ENCODE results near the gene VAMP4.

DNA sequence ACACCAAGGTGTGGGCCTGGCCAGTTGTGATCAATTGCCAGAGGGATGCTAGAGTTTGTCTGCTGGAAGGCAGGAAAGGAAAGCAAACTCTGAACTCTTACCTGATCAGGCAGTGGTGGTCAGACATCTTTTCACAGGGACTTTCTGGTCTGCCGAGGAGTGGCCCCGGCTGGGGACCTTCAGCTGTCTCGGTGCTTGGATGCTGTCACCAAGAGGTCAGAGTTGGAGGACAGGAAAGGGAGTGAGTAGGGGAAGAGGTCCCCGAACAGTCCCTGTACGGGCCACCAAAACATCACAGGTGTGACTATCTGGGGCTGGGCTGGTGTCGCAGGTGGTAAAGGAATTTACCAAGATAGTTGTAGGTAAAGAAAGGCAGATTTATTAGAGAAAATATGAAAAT is 21.9 kb upstream of the VAMP4 start:
- TF ChIP-seq, protein P1, sequence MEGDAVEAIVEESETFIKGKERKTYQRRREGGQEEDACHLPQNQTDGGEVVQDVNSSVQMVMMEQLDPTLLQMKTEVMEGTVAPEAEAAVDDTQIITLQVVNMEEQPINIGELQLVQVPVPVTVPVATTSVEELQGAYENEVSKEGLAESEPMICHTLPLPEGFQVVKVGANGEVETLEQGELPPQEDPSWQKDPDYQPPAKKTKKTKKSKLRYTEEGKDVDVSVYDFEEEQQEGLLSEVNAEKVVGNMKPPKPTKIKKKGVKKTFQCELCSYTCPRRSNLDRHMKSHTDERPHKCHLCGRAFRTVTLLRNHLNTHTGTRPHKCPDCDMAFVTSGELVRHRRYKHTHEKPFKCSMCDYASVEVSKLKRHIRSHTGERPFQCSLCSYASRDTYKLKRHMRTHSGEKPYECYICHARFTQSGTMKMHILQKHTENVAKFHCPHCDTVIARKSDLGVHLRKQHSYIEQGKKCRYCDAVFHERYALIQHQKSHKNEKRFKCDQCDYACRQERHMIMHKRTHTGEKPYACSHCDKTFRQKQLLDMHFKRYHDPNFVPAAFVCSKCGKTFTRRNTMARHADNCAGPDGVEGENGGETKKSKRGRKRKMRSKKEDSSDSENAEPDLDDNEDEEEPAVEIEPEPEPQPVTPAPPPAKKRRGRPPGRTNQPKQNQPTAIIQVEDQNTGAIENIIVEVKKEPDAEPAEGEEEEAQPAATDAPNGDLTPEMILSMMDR (conservative IDR thresholded peaks at IDR 0.05; ENCODE audit: low read depth in 2 of 2): no peak
- no peak for TF ChIP-seq EZH2 (IDR thresholded peaks at IDR 0.05; ENCODE audit: low read depth, unreplicated experiment)
- TF ChIP-seq JUNB (IDR thresholded peaks at IDR 0.05; ENCODE audit: unreplicated experiment): no peak
- no peak for TF ChIP-seq CREB1 (CRISPR knock-in tag; IDR thresholded peaks at IDR 0.05; ENCODE audit: low read depth)
- TF ChIP-seq, protein P2, sequence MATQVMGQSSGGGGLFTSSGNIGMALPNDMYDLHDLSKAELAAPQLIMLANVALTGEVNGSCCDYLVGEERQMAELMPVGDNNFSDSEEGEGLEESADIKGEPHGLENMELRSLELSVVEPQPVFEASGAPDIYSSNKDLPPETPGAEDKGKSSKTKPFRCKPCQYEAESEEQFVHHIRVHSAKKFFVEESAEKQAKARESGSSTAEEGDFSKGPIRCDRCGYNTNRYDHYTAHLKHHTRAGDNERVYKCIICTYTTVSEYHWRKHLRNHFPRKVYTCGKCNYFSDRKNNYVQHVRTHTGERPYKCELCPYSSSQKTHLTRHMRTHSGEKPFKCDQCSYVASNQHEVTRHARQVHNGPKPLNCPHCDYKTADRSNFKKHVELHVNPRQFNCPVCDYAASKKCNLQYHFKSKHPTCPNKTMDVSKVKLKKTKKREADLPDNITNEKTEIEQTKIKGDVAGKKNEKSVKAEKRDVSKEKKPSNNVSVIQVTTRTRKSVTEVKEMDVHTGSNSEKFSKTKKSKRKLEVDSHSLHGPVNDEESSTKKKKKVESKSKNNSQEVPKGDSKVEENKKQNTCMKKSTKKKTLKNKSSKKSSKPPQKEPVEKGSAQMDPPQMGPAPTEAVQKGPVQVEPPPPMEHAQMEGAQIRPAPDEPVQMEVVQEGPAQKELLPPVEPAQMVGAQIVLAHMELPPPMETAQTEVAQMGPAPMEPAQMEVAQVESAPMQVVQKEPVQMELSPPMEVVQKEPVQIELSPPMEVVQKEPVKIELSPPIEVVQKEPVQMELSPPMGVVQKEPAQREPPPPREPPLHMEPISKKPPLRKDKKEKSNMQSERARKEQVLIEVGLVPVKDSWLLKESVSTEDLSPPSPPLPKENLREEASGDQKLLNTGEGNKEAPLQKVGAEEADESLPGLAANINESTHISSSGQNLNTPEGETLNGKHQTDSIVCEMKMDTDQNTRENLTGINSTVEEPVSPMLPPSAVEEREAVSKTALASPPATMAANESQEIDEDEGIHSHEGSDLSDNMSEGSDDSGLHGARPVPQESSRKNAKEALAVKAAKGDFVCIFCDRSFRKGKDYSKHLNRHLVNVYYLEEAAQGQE (IDR thresholded peaks at IDR 0.05; ENCODE audit: unreplicated experiment): no peak
- TF ChIP-seq POLR2AphosphoS5 (IDR thresholded peaks at IDR 0.05; ENCODE audit: low read depth): no peak
- no peak for TF ChIP-seq EZH2phosphoT487 (IDR thresholded peaks at IDR 0.05; ENCODE audit: unreplicated experiment)
- no peak for TF ChIP-seq ZNF114 (CRISPR knock-in tag; IDR thresholded peaks at IDR 0.05)
- TF ChIP-seq, protein P3, sequence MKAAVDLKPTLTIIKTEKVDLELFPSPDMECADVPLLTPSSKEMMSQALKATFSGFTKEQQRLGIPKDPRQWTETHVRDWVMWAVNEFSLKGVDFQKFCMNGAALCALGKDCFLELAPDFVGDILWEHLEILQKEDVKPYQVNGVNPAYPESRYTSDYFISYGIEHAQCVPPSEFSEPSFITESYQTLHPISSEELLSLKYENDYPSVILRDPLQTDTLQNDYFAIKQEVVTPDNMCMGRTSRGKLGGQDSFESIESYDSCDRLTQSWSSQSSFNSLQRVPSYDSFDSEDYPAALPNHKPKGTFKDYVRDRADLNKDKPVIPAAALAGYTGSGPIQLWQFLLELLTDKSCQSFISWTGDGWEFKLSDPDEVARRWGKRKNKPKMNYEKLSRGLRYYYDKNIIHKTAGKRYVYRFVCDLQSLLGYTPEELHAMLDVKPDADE (IDR thresholded peaks at IDR 0.05): no peak
- TF ChIP-seq, protein P4, sequence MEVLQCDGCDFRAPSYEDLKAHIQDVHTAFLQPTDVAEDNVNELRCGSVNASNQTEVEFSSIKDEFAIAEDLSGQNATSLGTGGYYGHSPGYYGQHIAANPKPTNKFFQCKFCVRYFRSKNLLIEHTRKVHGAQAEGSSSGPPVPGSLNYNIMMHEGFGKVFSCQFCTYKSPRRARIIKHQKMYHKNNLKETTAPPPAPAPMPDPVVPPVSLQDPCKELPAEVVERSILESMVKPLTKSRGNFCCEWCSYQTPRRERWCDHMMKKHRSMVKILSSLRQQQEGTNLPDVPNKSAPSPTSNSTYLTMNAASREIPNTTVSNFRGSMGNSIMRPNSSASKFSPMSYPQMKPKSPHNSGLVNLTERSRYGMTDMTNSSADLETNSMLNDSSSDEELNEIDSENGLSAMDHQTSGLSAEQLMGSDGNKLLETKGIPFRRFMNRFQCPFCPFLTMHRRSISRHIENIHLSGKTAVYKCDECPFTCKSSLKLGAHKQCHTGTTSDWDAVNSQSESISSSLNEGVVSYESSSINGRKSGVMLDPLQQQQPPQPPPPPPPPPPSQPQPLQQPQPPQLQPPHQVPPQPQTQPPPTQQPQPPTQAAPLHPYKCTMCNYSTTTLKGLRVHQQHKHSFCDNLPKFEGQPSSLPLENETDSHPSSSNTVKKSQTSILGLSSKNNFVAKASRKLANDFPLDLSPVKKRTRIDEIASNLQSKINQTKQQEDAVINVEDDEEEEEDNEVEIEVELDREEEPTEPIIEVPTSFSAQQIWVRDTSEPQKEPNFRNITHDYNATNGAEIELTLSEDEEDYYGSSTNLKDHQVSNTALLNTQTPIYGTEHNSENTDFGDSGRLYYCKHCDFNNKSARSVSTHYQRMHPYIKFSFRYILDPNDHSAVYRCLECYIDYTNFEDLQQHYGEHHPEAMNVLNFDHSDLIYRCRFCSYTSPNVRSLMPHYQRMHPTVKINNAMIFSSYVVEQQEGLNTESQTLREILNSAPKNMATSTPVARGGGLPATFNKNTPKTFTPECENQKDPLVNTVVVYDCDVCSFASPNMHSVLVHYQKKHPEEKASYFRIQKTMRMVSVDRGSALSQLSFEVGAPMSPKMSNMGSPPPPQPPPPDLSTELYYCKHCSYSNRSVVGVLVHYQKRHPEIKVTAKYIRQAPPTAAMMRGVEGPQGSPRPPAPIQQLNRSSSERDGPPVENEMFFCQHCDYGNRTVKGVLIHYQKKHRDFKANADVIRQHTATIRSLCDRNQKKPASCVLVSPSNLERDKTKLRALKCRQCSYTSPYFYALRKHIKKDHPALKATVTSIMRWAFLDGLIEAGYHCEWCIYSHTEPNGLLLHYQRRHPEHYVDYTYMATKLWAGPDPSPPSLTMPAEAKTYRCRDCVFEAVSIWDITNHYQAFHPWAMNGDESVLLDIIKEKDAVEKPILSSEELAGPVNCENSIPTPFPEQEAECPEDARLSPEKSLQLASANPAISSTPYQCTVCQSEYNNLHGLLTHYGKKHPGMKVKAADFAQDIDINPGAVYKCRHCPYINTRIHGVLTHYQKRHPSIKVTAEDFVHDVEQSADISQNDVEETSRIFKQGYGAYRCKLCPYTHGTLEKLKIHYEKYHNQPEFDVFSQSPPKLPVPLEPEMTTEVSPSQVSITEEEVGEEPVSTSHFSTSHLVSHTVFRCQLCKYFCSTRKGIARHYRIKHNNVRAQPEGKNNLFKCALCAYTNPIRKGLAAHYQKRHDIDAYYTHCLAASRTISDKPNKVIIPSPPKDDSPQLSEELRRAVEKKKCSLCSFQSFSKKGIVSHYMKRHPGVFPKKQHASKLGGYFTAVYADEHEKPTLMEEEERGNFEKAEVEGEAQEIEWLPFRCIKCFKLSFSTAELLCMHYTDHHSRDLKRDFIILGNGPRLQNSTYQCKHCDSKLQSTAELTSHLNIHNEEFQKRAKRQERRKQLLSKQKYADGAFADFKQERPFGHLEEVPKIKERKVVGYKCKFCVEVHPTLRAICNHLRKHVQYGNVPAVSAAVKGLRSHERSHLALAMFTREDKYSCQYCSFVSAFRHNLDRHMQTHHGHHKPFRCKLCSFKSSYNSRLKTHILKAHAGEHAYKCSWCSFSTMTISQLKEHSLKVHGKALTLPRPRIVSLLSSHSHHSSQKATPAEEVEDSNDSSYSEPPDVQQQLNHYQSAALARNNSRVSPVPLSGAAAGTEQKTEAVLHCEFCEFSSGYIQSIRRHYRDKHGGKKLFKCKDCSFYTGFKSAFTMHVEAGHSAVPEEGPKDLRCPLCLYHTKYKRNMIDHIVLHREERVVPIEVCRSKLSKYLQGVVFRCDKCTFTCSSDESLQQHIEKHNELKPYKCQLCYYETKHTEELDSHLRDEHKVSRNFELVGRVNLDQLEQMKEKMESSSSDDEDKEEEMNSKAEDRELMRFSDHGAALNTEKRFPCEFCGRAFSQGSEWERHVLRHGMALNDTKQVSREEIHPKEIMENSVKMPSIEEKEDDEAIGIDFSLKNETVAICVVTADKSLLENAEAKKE (CRISPR knock-in tag; IDR thresholded peaks at IDR 0.05): no peak
- TF ChIP-seq ZNF331 (CRISPR knock-in tag; IDR thresholded peaks at IDR 0.05; ENCODE audit: low read depth): no peak

Measured in GM23338 (cell line).